HL-60 (cell line): ENCODE measurements around the gene PLXNA2.
A peak's percentile ranks its signal among the peaks of the same experiment; 100 is the strongest.

ENCODE experiments used
- DNase-seq, 2 experiments: peaks; one replicate each; pipeline ENCODE4 v3.0.0-alpha.2; 2010 to 2020; ENCODE audit warnings: low read depth in 1 of 2, low spot score in 1 of 2
- H3K27ac ChIP-seq: fragments of 250-450 bp; sonication (Bioruptor Pico); replicated peaks from 2 replicates; pipeline ENCODE4 v1.5.1; 2020; ENCODE audit warnings: mild to moderate bottlenecking, moderate library complexity
- H3K27me3 ChIP-seq: fragments of 250-450 bp; sonication (Bioruptor Pico); 2 replicates; pipeline ENCODE4 v1.5.1; 2021; ENCODE audit warnings: mild to moderate bottlenecking, moderate library complexity; ENCODE audit not compliant: insufficient read depth, poor library complexity, severe bottlenecking
- H3K4me3 ChIP-seq: replicated peaks from 2 replicates; pipeline ENCODE4 v1.5.1; 2011; ENCODE audit warnings: mild to moderate bottlenecking, control low read depth, low read length; ENCODE audit not compliant: insufficient read depth
- GABPA ChIP-seq: IDR thresholded peaks from 2 replicates; pipeline ENCODE4 v1.6.1; 2012; ENCODE audit warnings: low read depth
- POLR2AphosphoS5 ChIP-seq: IDR thresholded peaks from 2 replicates; pipeline ENCODE4 v1.6.1; 2012; ENCODE audit warnings: low read depth
- SPI1 ChIP-seq: IDR thresholded peaks from 2 replicates; pipeline ENCODE4 v1.6.1; 2012; ENCODE audit warnings: low read depth, mild to moderate bottlenecking, borderline replicate concordance
- TF ChIP-seq, protein P1 (sequence below): IDR thresholded peaks from one replicate; pipeline ENCODE4 v1.5.1; 2011; ENCODE audit warnings: low read length, control low read depth, inconsistent platforms; ENCODE audit not compliant: insufficient read depth
- TF ChIP-seq, protein P2 (sequence below): IDR thresholded peaks from 2 replicates; pipeline ENCODE4 v1.6.1; 2012; ENCODE audit warnings: low read depth; ENCODE audit not compliant: insufficient replicate concordance

The PLXNA2 gene

DNA sequence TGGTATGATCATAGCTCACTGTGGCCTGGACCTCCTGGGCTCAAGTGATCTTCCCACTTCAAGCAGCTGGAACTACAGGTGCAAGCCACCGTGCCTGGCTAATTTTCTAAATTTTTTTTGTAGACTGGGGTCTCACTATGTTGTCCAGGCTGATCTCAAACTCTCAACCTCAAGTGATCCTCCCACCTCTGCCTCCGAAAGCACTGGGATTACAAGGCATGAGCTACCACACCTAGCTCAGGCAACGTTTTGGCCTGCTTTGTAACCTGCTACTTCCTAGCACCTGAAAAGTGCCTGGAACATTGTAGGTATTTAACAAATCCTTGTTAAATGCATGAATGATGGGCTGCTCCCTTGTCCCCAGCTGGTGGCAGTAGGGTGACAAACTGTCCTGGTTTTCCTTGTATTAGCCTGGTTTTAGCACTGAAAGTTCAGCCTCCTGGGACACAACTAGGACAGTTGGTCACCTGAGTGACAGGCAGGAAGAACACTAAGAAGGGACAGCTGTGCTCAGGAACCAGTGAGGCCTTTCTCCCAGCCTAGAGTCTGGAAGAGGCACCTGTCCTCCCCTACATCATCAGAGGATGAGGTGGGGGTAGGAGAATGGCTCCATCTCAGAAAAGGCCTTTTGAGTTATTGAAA, 244.8 kb downstream of the PLXNA2 start:
- no peak for DNase-seq
- Histone ChIP-seq H3K27ac (no peak overlapping the region), H3K27me3 (no peaks in the 10 kb centered on the region), H3K4me3 (no peak overlapping the region)
- TF ChIP-seq GABPA (no peak), POLR2AphosphoS5 (no peak), SPI1 (no peak)
- TF ChIP-seq, protein P1, sequence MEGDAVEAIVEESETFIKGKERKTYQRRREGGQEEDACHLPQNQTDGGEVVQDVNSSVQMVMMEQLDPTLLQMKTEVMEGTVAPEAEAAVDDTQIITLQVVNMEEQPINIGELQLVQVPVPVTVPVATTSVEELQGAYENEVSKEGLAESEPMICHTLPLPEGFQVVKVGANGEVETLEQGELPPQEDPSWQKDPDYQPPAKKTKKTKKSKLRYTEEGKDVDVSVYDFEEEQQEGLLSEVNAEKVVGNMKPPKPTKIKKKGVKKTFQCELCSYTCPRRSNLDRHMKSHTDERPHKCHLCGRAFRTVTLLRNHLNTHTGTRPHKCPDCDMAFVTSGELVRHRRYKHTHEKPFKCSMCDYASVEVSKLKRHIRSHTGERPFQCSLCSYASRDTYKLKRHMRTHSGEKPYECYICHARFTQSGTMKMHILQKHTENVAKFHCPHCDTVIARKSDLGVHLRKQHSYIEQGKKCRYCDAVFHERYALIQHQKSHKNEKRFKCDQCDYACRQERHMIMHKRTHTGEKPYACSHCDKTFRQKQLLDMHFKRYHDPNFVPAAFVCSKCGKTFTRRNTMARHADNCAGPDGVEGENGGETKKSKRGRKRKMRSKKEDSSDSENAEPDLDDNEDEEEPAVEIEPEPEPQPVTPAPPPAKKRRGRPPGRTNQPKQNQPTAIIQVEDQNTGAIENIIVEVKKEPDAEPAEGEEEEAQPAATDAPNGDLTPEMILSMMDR, result no peak
- TF ChIP-seq, protein P2, sequence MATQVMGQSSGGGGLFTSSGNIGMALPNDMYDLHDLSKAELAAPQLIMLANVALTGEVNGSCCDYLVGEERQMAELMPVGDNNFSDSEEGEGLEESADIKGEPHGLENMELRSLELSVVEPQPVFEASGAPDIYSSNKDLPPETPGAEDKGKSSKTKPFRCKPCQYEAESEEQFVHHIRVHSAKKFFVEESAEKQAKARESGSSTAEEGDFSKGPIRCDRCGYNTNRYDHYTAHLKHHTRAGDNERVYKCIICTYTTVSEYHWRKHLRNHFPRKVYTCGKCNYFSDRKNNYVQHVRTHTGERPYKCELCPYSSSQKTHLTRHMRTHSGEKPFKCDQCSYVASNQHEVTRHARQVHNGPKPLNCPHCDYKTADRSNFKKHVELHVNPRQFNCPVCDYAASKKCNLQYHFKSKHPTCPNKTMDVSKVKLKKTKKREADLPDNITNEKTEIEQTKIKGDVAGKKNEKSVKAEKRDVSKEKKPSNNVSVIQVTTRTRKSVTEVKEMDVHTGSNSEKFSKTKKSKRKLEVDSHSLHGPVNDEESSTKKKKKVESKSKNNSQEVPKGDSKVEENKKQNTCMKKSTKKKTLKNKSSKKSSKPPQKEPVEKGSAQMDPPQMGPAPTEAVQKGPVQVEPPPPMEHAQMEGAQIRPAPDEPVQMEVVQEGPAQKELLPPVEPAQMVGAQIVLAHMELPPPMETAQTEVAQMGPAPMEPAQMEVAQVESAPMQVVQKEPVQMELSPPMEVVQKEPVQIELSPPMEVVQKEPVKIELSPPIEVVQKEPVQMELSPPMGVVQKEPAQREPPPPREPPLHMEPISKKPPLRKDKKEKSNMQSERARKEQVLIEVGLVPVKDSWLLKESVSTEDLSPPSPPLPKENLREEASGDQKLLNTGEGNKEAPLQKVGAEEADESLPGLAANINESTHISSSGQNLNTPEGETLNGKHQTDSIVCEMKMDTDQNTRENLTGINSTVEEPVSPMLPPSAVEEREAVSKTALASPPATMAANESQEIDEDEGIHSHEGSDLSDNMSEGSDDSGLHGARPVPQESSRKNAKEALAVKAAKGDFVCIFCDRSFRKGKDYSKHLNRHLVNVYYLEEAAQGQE, result no peak

DNA sequence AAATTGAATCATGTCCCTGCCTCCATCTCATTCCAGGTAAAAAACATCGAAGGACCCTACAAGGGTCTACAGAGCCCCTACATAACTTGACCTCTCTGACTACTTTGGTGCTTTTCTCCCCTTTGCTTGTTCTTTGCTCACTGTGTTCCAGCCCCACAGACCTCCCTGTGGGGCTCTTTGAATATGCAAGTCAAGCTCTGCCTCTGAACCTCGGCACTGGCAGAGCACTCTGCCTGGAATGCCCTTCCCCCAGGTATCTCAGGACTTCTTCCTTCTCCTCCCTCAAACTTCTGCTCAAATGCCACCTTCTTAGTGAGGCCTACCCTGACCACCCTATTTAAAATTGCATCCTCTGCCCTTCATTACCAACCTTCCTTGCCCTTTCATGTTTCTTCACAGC, 245.5 kb downstream of the PLXNA2 start:
- Histone ChIP-seq H3K4me3 (no peak overlapping the region), H3K27ac (no peak overlapping the region), H3K27me3 (no peaks in the 10 kb centered on the region)
- TF ChIP-seq, protein P2, result no peak
- TF ChIP-seq GABPA (no peak), SPI1 (no peak)
- no peak for DNase-seq

DNA sequence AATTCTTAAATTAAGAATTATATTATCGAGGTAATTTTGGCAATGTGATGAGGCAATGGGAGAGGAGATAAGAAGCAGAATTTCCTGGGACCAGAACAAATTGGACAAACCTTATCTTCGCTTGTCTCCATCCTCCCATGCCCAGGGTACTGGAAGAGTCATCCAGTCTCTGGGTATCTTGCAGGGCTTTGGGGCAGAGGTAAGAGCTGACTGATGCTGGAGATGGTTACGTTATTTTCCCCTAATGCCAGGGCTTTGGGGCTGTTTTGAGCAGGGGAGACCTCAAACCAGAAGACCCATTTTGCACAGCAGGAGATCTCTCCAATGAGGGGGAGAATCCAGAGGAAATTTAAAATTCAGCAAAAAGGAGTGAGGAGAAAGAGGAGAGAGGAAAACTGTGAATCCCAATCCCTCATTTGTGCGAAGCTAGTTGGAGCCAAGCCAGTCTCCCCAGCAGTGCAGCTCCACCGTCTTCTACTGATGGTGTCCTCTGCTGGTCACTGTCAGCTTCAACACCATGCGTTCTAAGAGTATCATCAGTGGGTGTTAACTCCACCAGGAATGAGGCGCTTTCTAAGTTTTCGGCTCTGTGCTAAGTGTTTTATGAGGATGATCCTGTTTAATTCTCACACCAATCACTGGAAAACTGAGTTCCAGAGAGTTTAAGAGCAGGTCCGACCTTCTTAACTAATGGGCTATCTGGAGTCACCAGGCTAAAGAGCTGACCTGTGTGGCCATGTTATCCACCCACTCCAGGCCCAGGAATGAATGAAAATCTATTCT, 246.5 kb downstream of the PLXNA2 start:
- Histone ChIP-seq H3K4me3 (no peak overlapping the region), H3K27ac (no peak overlapping the region), H3K27me3 (no peaks in the 10 kb centered on the region)
- TF ChIP-seq POLR2AphosphoS5, result no peak
- TF ChIP-seq, protein P1, result peak; percentile 78
- DNase-seq, result peak in 1 of 2 experiments; percentile 49

DNA sequence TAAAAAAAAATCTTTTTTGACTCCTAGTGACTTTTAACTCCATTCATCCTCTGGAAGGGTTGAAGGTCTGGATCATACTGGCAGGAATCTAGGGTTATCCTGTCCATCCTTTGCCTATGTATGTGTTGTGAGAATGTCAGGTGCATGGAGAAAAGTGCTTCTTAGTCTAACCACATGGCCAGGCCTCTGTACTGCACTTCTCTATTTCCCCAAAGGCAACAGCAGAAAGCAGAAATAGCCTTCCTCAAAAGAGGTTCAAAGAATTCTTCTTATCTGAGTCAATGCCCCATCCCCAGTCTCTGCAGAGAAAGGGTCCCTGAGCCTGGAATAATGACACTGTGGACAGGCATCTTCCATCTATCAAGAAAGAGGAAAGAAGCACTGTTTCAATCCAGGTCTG, 247.5 kb downstream of the PLXNA2 start:
- Histone ChIP-seq H3K4me3 (no peak overlapping the region), H3K27ac (no peak overlapping the region), H3K27me3 (no peaks in the 10 kb centered on the region)
- TF ChIP-seq, protein P1, result no peak
- TF ChIP-seq POLR2AphosphoS5 (no peak), SPI1 (peak; percentile 96), GABPA (no peak)
- TF ChIP-seq, protein P2, result no peak
- DNase-seq, result peak in 1 of 2 experiments; percentile 42
